ENCODE data around the gene OR11H7. TPM values are rescaled to one million over a fixed set of nuclear protein-coding genes. Genes with fewer than 3 reads are reported as not detected.
"Not testable (repeated sequence)": the region's sequence is repeated elsewhere in the genome, so short reads cannot be mapped to it uniquely, and the experiment has no call there.

Gene OR11H7
- total and polyA plus RNA-seq, 2 of the 4 experiments (the other 2 are of a cell fraction), result not detected

DNA sequence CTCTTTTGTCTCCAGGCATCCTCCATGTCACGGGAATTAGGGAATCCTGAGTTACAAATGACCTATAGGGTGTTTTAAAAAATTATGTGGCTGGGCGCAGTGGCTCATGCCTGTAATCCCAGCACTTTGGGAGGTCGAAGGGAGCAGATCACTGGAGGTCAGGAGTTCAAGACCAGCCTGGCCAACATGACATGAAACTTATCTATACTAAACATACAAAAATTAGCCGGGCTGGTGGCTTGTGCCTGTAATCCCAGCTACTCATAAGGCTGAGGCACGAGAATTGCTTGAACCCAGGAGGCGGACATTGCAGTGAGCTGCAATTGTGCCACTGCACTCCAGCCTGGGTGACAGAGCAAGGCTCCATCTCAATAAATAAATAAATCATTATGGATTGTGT lies 33.6 kb upstream of the OR11H7 start:
- dilution Hi-C loops (cut with HindIII; ENCODE audit: low sequenced_read_pairs, unreplicated experiment); CTCF ChIA-PET: not testable (repeated sequence)

More for the DNA sequence above, 33.6 kb upstream of the OR11H7 start:
- WGBS, 2 experiments (ENCODE audit: extremely low coverage in 2 of 2, insufficient read length in 1 of 2), result 0% methylated on average over 1 of the region's 6 CpGs; no CpG with 5 or more reads in 1 of the 2 experiments
- H3K14ac ChIP-seq (replicated peaks; ENCODE audit: low read depth, low read length); H4K20me1 ChIP-seq (ENCODE audit: insufficient read depth, low read length); H3K23ac ChIP-seq (ENCODE audit: low read depth, low read length); H3K9me3 ChIP-seq (ENCODE audit: control insufficient read depth, insufficient read depth, low read length); H2BK5ac ChIP-seq (ENCODE audit: low read depth, low read length, poor library complexity, severe bottlenecking); DNase-seq; H3K56ac ChIP-seq (ENCODE audit: extremely low read depth, insufficient read depth, low read length); H4K8ac ChIP-seq (ENCODE audit: low read depth in 2 of 2, low read length in 2 of 2); H2AK5ac ChIP-seq (ENCODE audit: low read depth, low read length); H4K91ac ChIP-seq (ENCODE audit: insufficient read depth, low read depth, low read length); H3K4me3 ChIP-seq (ENCODE audit: insufficient read depth, low read depth, low read length); in situ Hi-C loops (cut with MboI; ENCODE audit: low sequenced_read_pairs); BruUV-seq (replicated peaks); H3K9me1 ChIP-seq (ENCODE audit: insufficient read depth, low read length); H2BK120ac ChIP-seq (ENCODE audit: low read depth, low read length); H3K4me2 ChIP-seq (ENCODE audit: low read depth, low read length); POLR2A ChIA-PET (ENCODE audit: unreplicated experiment); H2AK9ac ChIP-seq (replicated peaks; ENCODE audit: low read depth, low read length, poor library complexity); H2BK15ac ChIP-seq (ENCODE audit: low read depth, low read length); H3K4me1 ChIP-seq (ENCODE audit: control insufficient read depth, insufficient read depth, low read length); H2BK20ac ChIP-seq (ENCODE audit: low read depth, low read length); H3K27me3 ChIP-seq (ENCODE audit: control insufficient read depth, insufficient read depth, low read length); H2AFZ ChIP-seq (replicated peaks; ENCODE audit: low read length, poor library complexity); H3K4ac ChIP-seq (ENCODE audit: low read depth, low read length); H3K18ac ChIP-seq (ENCODE audit: low read depth, low read length); H4K5ac ChIP-seq (ENCODE audit: low read depth, low read length); intact Hi-C loops (cut with micrococcal nuclease); ATAC-seq (ENCODE audit: low read depth); H3K9ac ChIP-seq (ENCODE audit: low read depth, low read length); H3K27ac ChIP-seq (ENCODE audit: insufficient read depth, low read length); H3K79me1 ChIP-seq (ENCODE audit: low read depth in 1 of 2, low read length in 2 of 2); H3K36me3 ChIP-seq (ENCODE audit: control insufficient read depth, insufficient read depth, low read length): not testable (repeated sequence)
